Spleen (tissue), 11 donors: ENCODE results near the gene PTMA. TPM values are rescaled to one million over a fixed set of nuclear protein-coding genes. Genes with fewer than 3 reads are reported as not detected.
"Not testable (repeated sequence)": the region's sequence is repeated elsewhere in the genome, so short reads cannot be mapped to it uniquely, and the experiment has no call there.

Experiments
- DNase-seq: peaks from one replicate; pipeline ENCODE4 v3.0.0-alpha.2; 2020
- H3K27ac ChIP-seq, 8 donors: fragments of 200-600 bp; sonication (generic) in 7 of 8; 1 replicate in 4 of 8; 2 replicates in 4 of 8; pipeline versions ENCODE4 v1.5.0 to v1.8.0; 2016 to 2021; ENCODE audit warnings: inconsistent platforms in 4 of 8, mild to moderate bottlenecking in 4 of 8, moderate library complexity in 1 of 8
- H3K27me3 ChIP-seq, 7 donors: fragments of 200-600 bp; sonication (generic) in 6 of 7; replicated peaks in 1 of 7; 1 replicate in 4 of 7; 2 replicates in 3 of 7; pipeline versions ENCODE4 v1.5.0 to v1.8.0; 2016 to 2021; ENCODE audit warnings: inconsistent platforms in 3 of 7, mild to moderate bottlenecking in 1 of 7
- H3K36me3 ChIP-seq, 6 donors: fragments of 200-600 bp; sonication (generic) in 5 of 6; 1 replicate in 4 of 6; 2 replicates in 2 of 6; pipeline versions ENCODE4 v1.5.0 to v1.8.0; 2016 to 2021; ENCODE audit warnings: inconsistent platforms in 2 of 6
- H3K4me1 ChIP-seq, 6 donors: fragments of 200-600 bp; sonication (generic) in 5 of 6; 1 replicate in 3 of 6; 2 replicates in 3 of 6; pipeline versions ENCODE4 v1.5.0 to v1.8.0; 2016 to 2021; ENCODE audit warnings: inconsistent platforms in 3 of 6
- H3K4me3 ChIP-seq, 8 donors: fragments of 200-600 bp; sonication (generic) in 7 of 8; 1 replicate in 4 of 8; 2 replicates in 4 of 8; pipeline versions ENCODE4 v1.5.0 to v1.8.0; 2016 to 2021; ENCODE audit warnings: inconsistent platforms in 4 of 8, mild to moderate bottlenecking in 4 of 8, moderate library complexity in 2 of 8
- H3K9me3 ChIP-seq, 8 donors: fragments of 200-600 bp; sonication (generic) in 7 of 8; 1 replicate in 4 of 8; 2 replicates in 4 of 8; pipeline versions ENCODE4 v1.5.0 to v1.8.0; 2016 to 2021; ENCODE audit warnings: inconsistent platforms in 4 of 8
- POLR2A ChIP-seq, 3 donors: fragments of 450-650 bp; IDR thresholded peaks; one replicate each; pipeline ENCODE4 v1.5.1; 2017; ENCODE audit warnings: antibody characterized with exemption in 3 of 3, mild to moderate bottlenecking in 1 of 3
- POLR2AphosphoS5 ChIP-seq, 3 donors: sonication (generic); formaldehyde crosslinking; IDR thresholded peaks; one replicate each; pipeline ENCODE4 v1.5.1; 2017; ENCODE audit warnings: antibody characterized with exemption in 3 of 3
- WGBS, 5 donors: extraction: QIAGEN DNeasy Blood & Tissue Kit in 3 of 5; methylation state at CpG; one replicate each; pipeline versions ENCODE4 v1.1.5 to v1.1.7; 2013 to 2018; 5-methylcytosine and 5-hydroxymethylcytosine counted together
- intact Hi-C: fragments of 100-400 bp; cut with DNase I; formaldehyde crosslinking; loops from one replicate; pipeline ENCODE4 v1.15.0; 2023; ENCODE audit warnings: low total_unique reads
- polyA plus RNA-seq, 3 donors: library from polyadenylated mRNA; stranded (reverse); fragments of 200-250 nt; gene quantifications; one replicate each; pipeline ENCODE4 v1.2.1, GENCODE V29; 2013
- total RNA-seq, 7 donors: library from RNA; depleted of rRNA in 3 of 7; stranded (reverse); fragments of >200 nt in 3 of 7; fragmentation: NEBNext Ultra II Directional in 4 of 7; extraction: Animal tissue kit (Norgen Biotek cat#: 25700) in 4 of 7; gene quantifications; one replicate each; pipeline versions ENCODE4 v1.1.0 to v1.2.1, GENCODE V29; 2016 to 2021
- TF ChIP-seq, protein P1 (sequence below), 11 experiments: fragments of 200-600 bp in 7 of 11; fragments of 450-650 bp in 4 of 11; sonication (generic) in 4 of 11; IDR thresholded peaks in 8 of 11; conservative IDR thresholded peaks in 3 of 11; 1 replicate in 7 of 11; 2 replicates in 4 of 11; pipeline versions ENCODE4 v1.4.0 to v1.8.0; 2016 to 2021; ENCODE audit warnings: antibody characterized with exemption in 11 of 11, inconsistent platforms in 4 of 11, mild to moderate bottlenecking in 1 of 11
- donor health status: healthy with polysubstance abuse.
- donor health status: DM: no; HTN: no; CAD: no; lungs with moderate emphysema.
- donor health status: DM: no; HTN: no; CAD: no.
- donor health status: Bipolar disorder and iron deficiency.
- donor health status: healthy.
- donor health status: DM: no; HTN: no; CAD: no.
- donor health status: DM: yes; HTN: yes; CAD: no.

Gene PTMA
- total and polyA plus RNA-seq, 10 donors = 509 to 2,114 (median 803) TPM

DNA sequence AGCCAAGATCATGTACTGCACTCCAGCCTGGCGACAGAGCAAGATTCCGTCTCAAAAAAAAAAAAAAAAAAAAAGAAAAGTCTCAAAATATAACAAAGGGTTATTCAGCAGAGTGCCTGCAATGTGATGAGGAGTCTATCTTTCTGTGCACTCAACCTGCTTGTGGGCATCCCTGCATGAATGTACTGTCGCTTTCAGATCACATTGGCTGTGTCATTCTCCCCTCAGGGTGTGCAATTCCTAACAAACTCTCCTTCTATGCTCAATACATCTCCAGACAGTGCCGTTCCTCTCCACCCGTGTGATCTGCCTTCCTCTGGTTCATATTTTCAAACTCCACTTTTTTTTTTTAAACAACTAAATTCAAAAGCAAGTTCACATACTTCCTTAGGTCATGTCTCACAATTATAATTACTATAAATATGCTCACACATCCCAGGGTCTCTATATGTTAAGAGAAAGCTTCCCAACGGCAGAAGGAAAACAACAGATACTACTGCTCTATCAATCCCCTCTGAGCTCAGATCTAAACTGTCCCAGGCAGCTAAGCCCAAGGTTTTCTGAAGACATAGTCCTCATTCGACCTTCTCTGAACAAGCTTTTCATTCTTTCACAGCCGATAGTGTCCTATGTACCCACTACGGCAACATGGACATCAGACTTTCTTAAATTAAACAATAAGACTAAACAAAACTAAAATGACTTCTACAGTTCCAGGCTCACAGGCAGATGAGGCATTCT, 35.2 kb downstream of the PTMA start:
- no peaks in the 10 kb centered on the region for H3K9me3 ChIP-seq
- H3K4me1 ChIP-seq = no peaks in the 10 kb centered on the region
- intact Hi-C loops = no loop called here
- no peak for DNase-seq
- WGBS, 5 donors = 80 to 90% (median 88%) methylated on average over 9 of the region's 9 CpGs
- no peaks in the 10 kb centered on the region for H3K27me3 ChIP-seq
- peaks cover 0 to 7% (median 0%) of the 10 kb centered on the region in 6 donors for H3K36me3 ChIP-seq
- no peak overlapping the region for H3K4me3 ChIP-seq
- no peak for TF ChIP-seq POLR2A (IDR thresholded peaks at IDR 0.05)
- TF ChIP-seq, protein P1, sequence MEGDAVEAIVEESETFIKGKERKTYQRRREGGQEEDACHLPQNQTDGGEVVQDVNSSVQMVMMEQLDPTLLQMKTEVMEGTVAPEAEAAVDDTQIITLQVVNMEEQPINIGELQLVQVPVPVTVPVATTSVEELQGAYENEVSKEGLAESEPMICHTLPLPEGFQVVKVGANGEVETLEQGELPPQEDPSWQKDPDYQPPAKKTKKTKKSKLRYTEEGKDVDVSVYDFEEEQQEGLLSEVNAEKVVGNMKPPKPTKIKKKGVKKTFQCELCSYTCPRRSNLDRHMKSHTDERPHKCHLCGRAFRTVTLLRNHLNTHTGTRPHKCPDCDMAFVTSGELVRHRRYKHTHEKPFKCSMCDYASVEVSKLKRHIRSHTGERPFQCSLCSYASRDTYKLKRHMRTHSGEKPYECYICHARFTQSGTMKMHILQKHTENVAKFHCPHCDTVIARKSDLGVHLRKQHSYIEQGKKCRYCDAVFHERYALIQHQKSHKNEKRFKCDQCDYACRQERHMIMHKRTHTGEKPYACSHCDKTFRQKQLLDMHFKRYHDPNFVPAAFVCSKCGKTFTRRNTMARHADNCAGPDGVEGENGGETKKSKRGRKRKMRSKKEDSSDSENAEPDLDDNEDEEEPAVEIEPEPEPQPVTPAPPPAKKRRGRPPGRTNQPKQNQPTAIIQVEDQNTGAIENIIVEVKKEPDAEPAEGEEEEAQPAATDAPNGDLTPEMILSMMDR (IDR thresholded peaks at IDR 0.05 in 8 of 11, conservative IDR thresholded peaks at IDR 0.05 in 3 of 11) = no peak
- TF ChIP-seq POLR2AphosphoS5 (IDR thresholded peaks at IDR 0.05) = no peak
- H3K27ac ChIP-seq = no peak overlapping the region

DNA sequence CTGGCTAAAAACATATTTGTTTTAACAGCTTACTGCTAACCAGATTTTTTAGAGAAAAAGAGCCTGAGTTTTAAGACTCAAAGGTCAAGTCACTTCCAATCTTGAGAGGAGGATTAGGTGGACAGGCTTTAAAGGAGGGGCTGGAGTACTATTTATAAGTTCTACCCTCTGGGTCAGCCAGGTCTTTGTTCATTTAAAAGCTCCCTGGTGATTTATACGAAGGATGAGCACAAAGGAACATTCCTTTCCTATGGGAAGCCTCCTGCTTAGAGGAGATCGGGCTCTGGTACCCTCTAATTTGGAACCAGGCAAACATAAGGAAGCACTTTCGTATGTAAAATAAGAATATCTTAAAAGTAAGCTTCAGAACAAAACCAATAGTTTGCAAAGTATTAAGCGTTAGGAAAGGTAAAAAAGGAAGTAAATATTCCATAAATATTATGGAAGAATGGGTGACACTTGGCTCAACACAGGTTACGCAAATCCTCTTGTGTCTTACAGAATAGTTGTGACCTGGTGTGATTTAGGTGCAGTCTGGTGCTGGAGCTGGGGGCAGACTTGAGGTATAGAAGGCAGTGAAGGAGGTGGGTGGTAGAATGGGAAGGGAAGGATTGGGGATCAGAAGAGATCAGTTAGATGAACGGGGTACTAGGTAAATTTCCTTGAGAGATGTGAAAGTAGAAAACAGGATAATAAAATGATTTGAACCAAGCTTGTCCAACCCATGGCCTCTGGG, 37.1 kb downstream of the PTMA start:
- Histone ChIP-seq H3K36me3 (no peaks in the 10 kb centered on the region), H3K4me1 (no peaks in the 10 kb centered on the region), H3K27me3 (no peaks in the 10 kb centered on the region), H3K4me3 (no peak overlapping the region), H3K9me3 (no peaks in the 10 kb centered on the region), H3K27ac (no peak overlapping the region)
- TF ChIP-seq, protein P1 (IDR thresholded peaks at IDR 0.05 in 8 of 11, conservative IDR thresholded peaks at IDR 0.05 in 3 of 11) = no peak
- TF ChIP-seq POLR2AphosphoS5 (IDR thresholded peaks at IDR 0.05) (no peak), POLR2A (IDR thresholded peaks at IDR 0.05) (no peak)
- intact Hi-C loops = no loop called here
- no peak for DNase-seq
- 76 to 88% (median 86%) methylated on average over 6 of the region's 6 CpGs for WGBS, 5 donors

DNA sequence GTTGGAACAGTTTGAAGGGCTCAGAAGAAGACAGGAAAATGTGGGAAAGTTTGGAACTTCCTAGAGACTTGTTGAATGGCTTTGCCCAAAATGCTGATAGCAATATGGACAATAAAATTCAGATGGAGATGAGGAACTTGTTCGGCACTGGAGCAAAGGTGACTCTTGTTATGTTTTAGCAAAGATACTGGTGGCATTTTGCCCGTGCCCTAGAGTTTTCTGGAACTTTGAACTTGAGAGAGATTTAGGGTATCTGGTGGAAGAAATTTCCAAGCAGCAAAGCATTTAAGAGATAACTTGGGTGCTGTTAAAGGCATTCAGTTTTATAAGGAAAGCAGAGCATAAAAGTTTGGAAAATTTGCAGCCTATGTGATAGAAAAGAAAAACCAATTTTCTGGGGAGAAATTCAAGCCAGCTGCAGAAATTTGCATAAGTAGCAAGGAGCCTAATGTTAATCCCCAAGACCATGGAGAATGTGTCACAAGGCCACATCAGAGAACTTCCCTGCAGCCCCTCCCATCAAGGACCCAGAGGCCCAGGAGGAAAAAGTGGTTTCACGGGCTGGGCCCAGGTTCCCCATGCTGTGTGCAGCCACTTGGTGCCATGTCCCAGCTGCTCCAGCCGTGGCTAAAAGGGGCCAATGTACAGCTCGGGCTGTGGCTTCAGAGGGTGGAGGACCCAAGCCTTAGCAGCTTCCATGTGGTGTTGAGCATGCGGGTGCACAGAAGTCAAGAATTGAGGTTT, 40.0 kb downstream of the PTMA start:
- H3K27ac ChIP-seq, intact Hi-C loops, H3K9me3 ChIP-seq, H3K4me1 ChIP-seq, DNase-seq, H3K27me3 ChIP-seq, H3K36me3 ChIP-seq, H3K4me3 ChIP-seq: not testable (repeated sequence)
- WGBS, 5 donors = 70 to 85% (median 75%) methylated on average over 6 of the region's 6 CpGs

DNA sequence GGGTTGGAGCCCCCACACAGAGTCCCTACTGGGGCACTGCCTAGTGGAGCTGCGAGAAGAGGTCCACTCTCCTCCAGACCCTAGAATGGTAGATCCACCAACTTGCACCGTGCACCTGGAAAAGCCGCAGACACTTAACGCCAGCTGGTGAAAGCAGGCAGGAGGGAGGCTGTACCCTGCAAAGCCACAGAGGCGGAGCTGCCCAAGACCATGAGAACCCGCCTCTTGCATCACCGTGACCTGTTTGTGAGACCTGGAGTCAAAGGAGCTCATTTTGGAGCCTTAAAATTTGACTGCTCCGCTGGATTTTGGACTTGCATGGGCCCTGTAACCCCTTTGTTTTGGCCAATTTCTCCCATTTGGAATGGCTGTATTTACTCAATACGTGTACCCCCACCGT, 40.7 kb downstream of the PTMA start:
- H3K36me3 ChIP-seq, intact Hi-C loops, H3K9me3 ChIP-seq, DNase-seq, H3K4me3 ChIP-seq, H3K27me3 ChIP-seq, H3K27ac ChIP-seq, H3K4me1 ChIP-seq: not testable (repeated sequence)
- WGBS, 5 donors = 87 to 95% (median 93%) methylated on average over 6 to 10 of the region's 10 CpGs
